Lower lobe of right lung (tissue), 2 donors: Measurements from ENCODE around the gene CA5B. TPM values are rescaled to one million over a fixed set of nuclear protein-coding genes. Genes with fewer than 3 reads are reported as not detected.

Source experiments
- ATAC-seq, 2 donors: fragments of 200-7000 bp; cut with Tn5 transposase; one replicate each; pipeline ENCODE4 v1.9.1; 2020 to 2022; ENCODE audit warnings: mild to moderate bottlenecking in 2 of 2, moderate library complexity in 2 of 2
- DNase-seq: peaks from one replicate; pipeline ENCODE4 v3.0.0-alpha.2; 2020
- H3K27ac ChIP-seq: fragments of 200-600 bp; one replicate; pipeline ENCODE4 v1.8.0; 2022
- H3K27me3 ChIP-seq: fragments of 200-600 bp; one replicate; pipeline ENCODE4 v1.8.0; 2022; ENCODE audit warnings: low read depth
- H3K36me3 ChIP-seq: fragments of 200-600 bp; one replicate; pipeline ENCODE4 v1.8.0; 2022; ENCODE audit warnings: mild to moderate bottlenecking
- H3K4me1 ChIP-seq: fragments of 200-600 bp; one replicate; pipeline ENCODE4 v1.8.0; 2022
- H3K4me3 ChIP-seq: fragments of 200-600 bp; one replicate; pipeline ENCODE4 v1.8.0; 2022; ENCODE audit warnings: mild to moderate bottlenecking
- H3K9me3 ChIP-seq: fragments of 200-600 bp; one replicate; pipeline ENCODE4 v1.8.0; 2022
- CTCF ChIP-seq: fragments of 200-600 bp; IDR thresholded peaks from one replicate; pipeline ENCODE4 v1.8.0; 2022; ENCODE audit warnings: antibody characterized with exemption, mild to moderate bottlenecking
- intact Hi-C: fragments of 100-400 bp; cut with DNase I; formaldehyde crosslinking; loops from one replicate; pipeline ENCODE4 v1.11.0; 2022
- total RNA-seq: library from RNA; stranded (reverse); fragmentation: NEBNext Ultra II Directional; extraction: Animal tissue kit (Norgen Biotek cat#: 25700); gene quantifications from one replicate; pipeline ENCODE4 v1.2.1, GENCODE V29; 2021
- donor health status: DM: no; HTN: yes; CAD: no; lungs with severe emphysema.

The CA5B gene
- total RNA-seq, 1 donor from 2014 or later, result 12.6 TPM

GRCh38 chrX:15714529-15714928 lies 23.5 kb upstream of the CA5B start:
- no peaks in the 10 kb centered on the region for H3K36me3 ChIP-seq
- H3K4me3 ChIP-seq, result no peak overlapping the region
- no peak overlapping the region for H3K27ac ChIP-seq
- no peaks in the 10 kb centered on the region for H3K9me3 ChIP-seq
- TF ChIP-seq CTCF, result no peak
- intact Hi-C loops, result no loop called here
- H3K27me3 ChIP-seq, result no peaks in the 10 kb centered on the region
- H3K4me1 ChIP-seq, result no peaks in the 10 kb centered on the region
- ATAC-seq, result no peak
- no peak for DNase-seq

- intact Hi-C loops, result no loop called here
- no peak for ATAC-seq
- no peak overlapping the region for H3K27ac ChIP-seq
- no peak for DNase-seq
- no peak for TF ChIP-seq CTCF
- no peaks in the 10 kb centered on the region for H3K27me3 ChIP-seq
- H3K9me3 ChIP-seq, result no peaks in the 10 kb centered on the region
- H3K4me3 ChIP-seq, result no peak overlapping the region
- no peaks in the 10 kb centered on the region for H3K4me1 ChIP-seq
- H3K36me3 ChIP-seq, result no peaks in the 10 kb centered on the region
Observed at GRCh38 chrX:15718283-15718970, 19.6 kb upstream of the CA5B start.

GRCh38 chrX:15719324-15719968 lies 18.6 kb upstream of the CA5B start:
- ATAC-seq (no peak), DNase-seq (no peak)
- intact Hi-C loops, result no loop called here
- no peaks in the 10 kb centered on the region for H3K9me3 ChIP-seq
- H3K4me3 ChIP-seq, result no peak overlapping the region
- H3K36me3 ChIP-seq, result no peaks in the 10 kb centered on the region
- H3K27ac ChIP-seq, result no peak overlapping the region
- H3K27me3 ChIP-seq, result no peaks in the 10 kb centered on the region
- TF ChIP-seq CTCF, result no peak
- H3K4me1 ChIP-seq, result no peaks in the 10 kb centered on the region

- Histone ChIP-seq H3K27ac (no peak overlapping the region), H3K27me3 (no peaks in the 10 kb centered on the region), H3K36me3 (no peaks in the 10 kb centered on the region), H3K4me1 (no peaks in the 10 kb centered on the region), H3K4me3 (no peak overlapping the region), H3K9me3 (no peaks in the 10 kb centered on the region)
- no peak for DNase-seq
- intact Hi-C loops, result no loop called here
- no peak for ATAC-seq
- TF ChIP-seq CTCF, result no peak
Observed at GRCh38 chrX:15721911-15722310, 16.2 kb upstream of the CA5B start.

- no peak for TF ChIP-seq CTCF
- Histone ChIP-seq H3K9me3 (no peaks in the 10 kb centered on the region), H3K27ac (no peak overlapping the region), H3K4me1 (no peaks in the 10 kb centered on the region), H3K36me3 (no peaks in the 10 kb centered on the region), H3K4me3 (no peak overlapping the region), H3K27me3 (no peaks in the 10 kb centered on the region)
- ATAC-seq (no peak), DNase-seq (no peak)
- intact Hi-C loops, result no loop called here
Observed at GRCh38 chrX:15723887-15724517, 14.1 kb upstream of the CA5B start.
